HEK293 (cell line): ENCODE results near the gene MED16.
A peak's percentile ranks its signal among the peaks of the same experiment; 100 is the strongest.

Source experiments
- BCL6B ChIP-seq: fragments of 450-650 bp; formaldehyde crosslinking; IDR thresholded peaks from 2 replicates; pipeline ENCODE4 v1.5.1; 2017; ENCODE audit warnings: missing biosample characterization, missing genetic modification characterization
- GFI1B ChIP-seq: fragments of 450-650 bp; formaldehyde crosslinking; IDR thresholded peaks from 2 replicates; pipeline ENCODE4 v1.5.1; 2016; ENCODE audit warnings: missing biosample characterization, missing genetic modification characterization
- KLF1 ChIP-seq: fragments of 450-650 bp; formaldehyde crosslinking; IDR thresholded peaks from 2 replicates; pipeline ENCODE4 v1.5.1; 2016; ENCODE audit warnings: missing biosample characterization, missing genetic modification characterization
- KLF7 ChIP-seq: fragments of 450-650 bp; formaldehyde crosslinking; IDR thresholded peaks from 2 replicates; pipeline ENCODE4 v1.5.1; 2016; ENCODE audit warnings: missing biosample characterization, missing genetic modification characterization, borderline replicate concordance
- KLF8 ChIP-seq: fragments of 450-650 bp; formaldehyde crosslinking; IDR thresholded peaks from 2 replicates; pipeline ENCODE4 v1.5.1; 2016; ENCODE audit warnings: missing biosample characterization, missing genetic modification characterization
- KLF9 ChIP-seq: fragments of 450-650 bp; formaldehyde crosslinking; IDR thresholded peaks from 2 replicates; pipeline ENCODE4 v1.5.1; 2016; ENCODE audit warnings: missing biosample characterization, missing genetic modification characterization, low read depth
- SP2 ChIP-seq: fragments of 450-650 bp; formaldehyde crosslinking; IDR thresholded peaks from 2 replicates; pipeline ENCODE4 v1.5.1; 2016; ENCODE audit warnings: missing biosample characterization, missing genetic modification characterization
- SP3 ChIP-seq: fragments of 450-650 bp; formaldehyde crosslinking; IDR thresholded peaks from 2 replicates; pipeline ENCODE4 v1.5.1; 2016; ENCODE audit warnings: missing biosample characterization, missing genetic modification characterization
- ZBTB21 ChIP-seq: fragments of 450-650 bp; formaldehyde crosslinking; IDR thresholded peaks from 2 replicates; pipeline ENCODE4 v1.5.1; 2017; ENCODE audit warnings: missing biosample characterization, missing genetic modification characterization
- ZBTB48 ChIP-seq: fragments of 450-650 bp; formaldehyde crosslinking; IDR thresholded peaks from 2 replicates; pipeline ENCODE4 v1.5.1; 2016; ENCODE audit warnings: missing biosample characterization, missing genetic modification characterization
- ZFHX2 ChIP-seq: fragments of 450-650 bp; formaldehyde crosslinking; conservative IDR thresholded peaks from 2 replicates; pipeline ENCODE4 v1.5.1; 2016; ENCODE audit warnings: missing biosample characterization, missing genetic modification characterization
- ZNF16 ChIP-seq: fragments of 450-650 bp; formaldehyde crosslinking; IDR thresholded peaks from 2 replicates; pipeline ENCODE4 v1.5.1; 2016; ENCODE audit warnings: low read depth, missing biosample characterization, missing genetic modification characterization
- ZNF169 ChIP-seq: fragments of 450-650 bp; formaldehyde crosslinking; IDR thresholded peaks from 2 replicates; pipeline ENCODE4 v1.5.1; 2016; ENCODE audit warnings: missing biosample characterization, missing genetic modification characterization
- ZNF274 ChIP-seq, 2 experiments: fragments of 200-500 bp in 1 of 2; fragments of 450-650 bp in 1 of 2; sonication (Bioruptor generic) in 1 of 2; formaldehyde crosslinking in 1 of 2; IDR thresholded peaks; 2 replicates each; pipeline versions ENCODE4 v1.5.1 to v1.6.1; 2014 to 2016; ENCODE audit warnings: borderline replicate concordance in 1 of 2, inconsistent platforms in 1 of 2, low read length in 1 of 2, missing biosample characterization in 1 of 2, missing genetic modification characterization in 1 of 2
- ZNF354C ChIP-seq: fragments of 450-650 bp; formaldehyde crosslinking; IDR thresholded peaks from 2 replicates; pipeline ENCODE4 v1.5.1; 2016; ENCODE audit warnings: missing biosample characterization, missing genetic modification characterization, low read depth, borderline replicate concordance
- ZNF362 ChIP-seq: fragments of 450-650 bp; formaldehyde crosslinking; IDR thresholded peaks from 2 replicates; pipeline ENCODE4 v1.5.1; 2016; ENCODE audit warnings: missing biosample characterization, missing genetic modification characterization
- ZNF366 ChIP-seq: fragments of 450-650 bp; formaldehyde crosslinking; conservative IDR thresholded peaks from 2 replicates; pipeline ENCODE4 v1.5.1; 2016; ENCODE audit warnings: missing biosample characterization, missing genetic modification characterization
- ZNF37A ChIP-seq: fragments of 450-650 bp; IDR thresholded peaks from 2 replicates; pipeline ENCODE4 v1.5.1; 2018; ENCODE audit warnings: missing biosample characterization, missing genetic modification characterization
- ZNF404 ChIP-seq: fragments of 450-650 bp; formaldehyde crosslinking; IDR thresholded peaks from 2 replicates; pipeline ENCODE4 v1.5.1; 2017; ENCODE audit warnings: missing biosample characterization, missing genetic modification characterization
- ZNF501 ChIP-seq: fragments of 450-650 bp; formaldehyde crosslinking; IDR thresholded peaks from 2 replicates; pipeline ENCODE4 v1.5.1; 2016; ENCODE audit warnings: missing biosample characterization, missing genetic modification characterization
- ZNF510 ChIP-seq: fragments of 450-650 bp; formaldehyde crosslinking; IDR thresholded peaks from 2 replicates; pipeline ENCODE4 v1.5.1; 2018; ENCODE audit warnings: mild to moderate bottlenecking, missing genetic modification characterization, missing biosample characterization; ENCODE audit not compliant: insufficient replicate concordance
- ZNF585B ChIP-seq: fragments of 450-650 bp; formaldehyde crosslinking; IDR thresholded peaks from 2 replicates; pipeline ENCODE4 v1.5.1; 2016; ENCODE audit warnings: missing biosample characterization, missing genetic modification characterization
- ZNF623 ChIP-seq: fragments of 450-650 bp; formaldehyde crosslinking; IDR thresholded peaks from 2 replicates; pipeline ENCODE4 v1.5.1; 2016; ENCODE audit warnings: missing biosample characterization, missing genetic modification characterization
- ZNF704 ChIP-seq: fragments of 450-650 bp; formaldehyde crosslinking; IDR thresholded peaks from 2 replicates; pipeline ENCODE4 v1.5.1; 2016; ENCODE audit warnings: missing biosample characterization, missing genetic modification characterization
- ZNF776 ChIP-seq: fragments of 450-650 bp; formaldehyde crosslinking; IDR thresholded peaks from 2 replicates; pipeline ENCODE4 v1.5.0; 2017; ENCODE audit warnings: missing biosample characterization, missing genetic modification characterization, borderline replicate concordance
- ZNF792 ChIP-seq: fragments of 450-650 bp; formaldehyde crosslinking; IDR thresholded peaks from 2 replicates; pipeline ENCODE4 v1.5.1; 2016; ENCODE audit warnings: missing biosample characterization, missing genetic modification characterization
- ZNF837 ChIP-seq: fragments of 450-650 bp; formaldehyde crosslinking; IDR thresholded peaks from 2 replicates; pipeline ENCODE4 v1.5.1; 2016; ENCODE audit warnings: missing biosample characterization, missing genetic modification characterization
- ZNF843 ChIP-seq: fragments of 450-650 bp; formaldehyde crosslinking; IDR thresholded peaks from 2 replicates; pipeline ENCODE4 v1.5.1; 2016; ENCODE audit warnings: missing biosample characterization, missing genetic modification characterization
- ZSCAN16 ChIP-seq: fragments of 450-650 bp; formaldehyde crosslinking; IDR thresholded peaks from 2 replicates; pipeline ENCODE4 v1.5.1; 2016; ENCODE audit warnings: missing biosample characterization, missing genetic modification characterization
- TF ChIP-seq, protein P1 (sequence below): fragments of 450-650 bp; formaldehyde crosslinking; IDR thresholded peaks from 2 replicates; pipeline ENCODE4 v1.5.1; 2016; ENCODE audit warnings: missing biosample characterization, missing genetic modification characterization
- TF ChIP-seq, protein P2 (sequence below): fragments of 450-650 bp; formaldehyde crosslinking; IDR thresholded peaks from 2 replicates; pipeline ENCODE4 v1.5.1; 2016; ENCODE audit warnings: missing biosample characterization, missing genetic modification characterization
- TF ChIP-seq, protein P3 (sequence below): fragments of 450-650 bp; formaldehyde crosslinking; IDR thresholded peaks from 2 replicates; pipeline ENCODE4 v1.5.1; 2016; ENCODE audit warnings: missing biosample characterization, missing genetic modification characterization

MED16 gene

GRCh38 chr19:900302-901111 is 7.5 kb upstream of the MED16 start (continued):
- TF ChIP-seq SP3 (tag by site-specific recombination) (peak; percentile 32; the same call in 1 of the 2 replicates), BCL6B (tag by site-specific recombination) (no peak), ZNF404 (tag by site-specific recombination) (no peak), KLF7 (no peak), ZNF354C (tag by site-specific recombination) (no peak), ZNF623 (no peak), ZNF843 (no peak), ZSCAN16 (no peak), KLF8 (tag by site-specific recombination) (peak; percentile 43), ZBTB21 (tag by site-specific recombination) (no peak), ZNF274 (IDR thresholded peaks at IDR 0.05; ENCODE audit: low read length) (no peak), ZNF274 (tag by site-specific recombination; IDR thresholded peaks at IDR 0.05; ENCODE audit: borderline replicate concordance) (no peak), ZNF37A (tag by site-specific recombination) (no peak), ZFHX2 (tag by site-specific recombination) (peak; percentile 82), ZNF16 (no peak), ZNF366 (tag by site-specific recombination) (no peak), ZNF837 (tag by site-specific recombination) (no peak), ZNF362 (no peak), ZNF704 (tag by site-specific recombination) (no peak), ZNF169 (no peak), ZNF792 (tag by site-specific recombination) (no peak), ZNF501 (tag by site-specific recombination) (no peak), ZNF776 (tag by site-specific recombination) (no peak), ZNF585B (tag by site-specific recombination) (no peak), SP2 (tag by site-specific recombination) (peak; percentile 56), ZBTB48 (tag by site-specific recombination) (no peak), KLF1 (peak; percentile 86), GFI1B (no peak), ZNF510 (tag by site-specific recombination) (no peak), KLF9 (tag by site-specific recombination) (peak; percentile 18; the same call in 1 of the 2 replicates)
- TF ChIP-seq, protein P1, sequence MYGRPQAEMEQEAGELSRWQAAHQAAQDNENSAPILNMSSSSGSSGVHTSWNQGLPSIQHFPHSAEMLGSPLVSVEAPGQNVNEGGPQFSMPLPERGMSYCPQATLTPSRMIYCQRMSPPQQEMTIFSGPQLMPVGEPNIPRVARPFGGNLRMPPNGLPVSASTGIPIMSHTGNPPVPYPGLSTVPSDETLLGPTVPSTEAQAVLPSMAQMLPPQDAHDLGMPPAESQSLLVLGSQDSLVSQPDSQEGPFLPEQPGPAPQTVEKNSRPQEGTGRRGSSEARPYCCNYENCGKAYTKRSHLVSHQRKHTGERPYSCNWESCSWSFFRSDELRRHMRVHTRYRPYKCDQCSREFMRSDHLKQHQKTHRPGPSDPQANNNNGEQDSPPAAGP: no peak; the same call in 1 of the 2 replicates
- TF ChIP-seq, protein P2, sequence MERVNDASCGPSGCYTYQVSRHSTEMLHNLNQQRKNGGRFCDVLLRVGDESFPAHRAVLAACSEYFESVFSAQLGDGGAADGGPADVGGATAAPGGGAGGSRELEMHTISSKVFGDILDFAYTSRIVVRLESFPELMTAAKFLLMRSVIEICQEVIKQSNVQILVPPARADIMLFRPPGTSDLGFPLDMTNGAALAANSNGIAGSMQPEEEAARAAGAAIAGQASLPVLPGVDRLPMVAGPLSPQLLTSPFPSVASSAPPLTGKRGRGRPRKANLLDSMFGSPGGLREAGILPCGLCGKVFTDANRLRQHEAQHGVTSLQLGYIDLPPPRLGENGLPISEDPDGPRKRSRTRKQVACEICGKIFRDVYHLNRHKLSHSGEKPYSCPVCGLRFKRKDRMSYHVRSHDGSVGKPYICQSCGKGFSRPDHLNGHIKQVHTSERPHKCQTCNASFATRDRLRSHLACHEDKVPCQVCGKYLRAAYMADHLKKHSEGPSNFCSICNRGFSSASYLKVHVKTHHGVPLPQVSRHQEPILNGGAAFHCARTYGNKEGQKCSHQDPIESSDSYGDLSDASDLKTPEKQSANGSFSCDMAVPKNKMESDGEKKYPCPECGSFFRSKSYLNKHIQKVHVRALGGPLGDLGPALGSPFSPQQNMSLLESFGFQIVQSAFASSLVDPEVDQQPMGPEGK (tag by site-specific recombination): peak; percentile 46; the same call in 1 of the 2 replicates
- TF ChIP-seq, protein P3, sequence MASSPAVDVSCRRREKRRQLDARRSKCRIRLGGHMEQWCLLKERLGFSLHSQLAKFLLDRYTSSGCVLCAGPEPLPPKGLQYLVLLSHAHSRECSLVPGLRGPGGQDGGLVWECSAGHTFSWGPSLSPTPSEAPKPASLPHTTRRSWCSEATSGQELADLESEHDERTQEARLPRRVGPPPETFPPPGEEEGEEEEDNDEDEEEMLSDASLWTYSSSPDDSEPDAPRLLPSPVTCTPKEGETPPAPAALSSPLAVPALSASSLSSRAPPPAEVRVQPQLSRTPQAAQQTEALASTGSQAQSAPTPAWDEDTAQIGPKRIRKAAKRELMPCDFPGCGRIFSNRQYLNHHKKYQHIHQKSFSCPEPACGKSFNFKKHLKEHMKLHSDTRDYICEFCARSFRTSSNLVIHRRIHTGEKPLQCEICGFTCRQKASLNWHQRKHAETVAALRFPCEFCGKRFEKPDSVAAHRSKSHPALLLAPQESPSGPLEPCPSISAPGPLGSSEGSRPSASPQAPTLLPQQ: no peak
